Renal pelvis (tissue), 4 donors: ENCODE results near the gene EMCN. TPM values are rescaled to one million over a fixed set of nuclear protein-coding genes. Genes with fewer than 3 reads are reported as not detected.
"Not testable (repeated sequence)": the region's sequence is repeated elsewhere in the genome, so short reads cannot be mapped to it uniquely, and the experiment has no call there.

Source experiments
- DNase-seq: peaks from one replicate; pipeline ENCODE4 v3.0.0-alpha.2; 2013
- polyA plus RNA-seq, 3 donors: library from polyadenylated mRNA; unstranded; fragments of 120-200 nt; gene quantifications; one replicate each; pipeline ENCODE4 v1.2.1, GENCODE V29; 2013; ENCODE audit not compliant: insufficient read length in 3 of 3

The EMCN gene
- polyA plus RNA-seq, 3 donors, result 106 to 123 (median 111) TPM

- DNase-seq, result no peak
Observed at GRCh38 chr4:100414016-100414790, 103.6 kb downstream of the EMCN start.

DNA sequence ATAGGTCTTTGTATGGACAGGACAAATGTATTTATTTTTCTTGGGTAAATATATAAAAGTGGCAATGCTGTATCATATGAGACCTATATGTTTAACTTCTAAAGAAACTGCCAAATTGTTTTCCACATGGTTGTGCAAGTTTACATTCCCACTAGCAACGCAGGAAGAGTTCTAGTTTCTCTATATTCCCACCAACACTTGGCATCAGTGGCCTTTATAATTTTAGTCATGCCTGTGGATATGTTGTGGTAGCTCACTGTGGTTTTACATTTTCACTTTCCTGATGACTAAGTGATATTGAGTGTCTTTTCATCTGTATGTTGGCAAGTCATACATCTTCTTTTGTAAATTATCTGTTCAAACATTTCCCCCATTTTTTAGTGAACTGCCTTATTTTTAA, 126.0 kb downstream of the EMCN start:
- DNase-seq, result no peak

DNA sequence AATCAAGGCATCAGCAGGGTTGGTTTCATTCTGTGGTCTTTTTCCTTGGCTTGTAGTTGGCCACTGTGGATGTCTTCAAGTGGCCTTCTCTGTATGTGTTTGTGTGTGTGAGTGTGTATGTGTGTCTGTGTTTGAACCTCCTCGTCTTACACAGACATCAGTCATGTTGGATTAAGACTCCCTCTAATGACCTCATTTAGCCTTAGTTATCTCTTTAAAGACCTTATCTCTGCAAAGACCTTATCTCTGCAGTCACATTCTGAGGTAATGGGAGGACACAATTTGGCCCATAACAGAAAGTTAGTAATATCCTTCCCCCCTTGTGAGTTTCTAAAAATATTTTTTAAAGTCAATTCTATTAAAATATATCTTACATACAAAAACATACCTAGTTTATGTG, 126.7 kb downstream of the EMCN start:
- DNase-seq, result no peak

- DNase-seq, result no peak
Observed at GRCh38 chr4:100386270-100386669, 131.6 kb downstream of the EMCN start.

GRCh38 chr4:100380401-100380800, 137.4 kb downstream of the EMCN start:
- not testable (repeated sequence) for DNase-seq

- no peak for DNase-seq
Observed at GRCh38 chr4:100379583-100380105, 138.2 kb downstream of the EMCN start.

DNA sequence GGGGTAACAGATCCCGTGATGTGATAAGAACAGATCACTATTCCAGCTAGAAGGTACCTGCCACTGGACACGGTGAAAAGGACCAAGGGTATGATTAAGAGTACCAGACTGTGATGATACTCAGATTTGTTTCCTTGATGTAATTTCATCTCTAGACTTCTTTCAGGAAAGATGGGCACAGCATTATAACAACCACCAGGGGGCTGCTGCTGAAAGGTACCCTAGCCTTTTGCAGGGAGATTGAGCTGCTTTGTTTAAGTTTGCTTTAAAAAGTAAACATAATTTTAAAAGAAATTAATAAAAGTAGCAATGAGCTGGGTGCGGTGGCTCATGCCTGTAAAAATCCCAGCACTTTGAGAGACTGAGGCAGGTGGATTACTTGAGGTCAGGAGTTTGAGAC, 145.4 kb downstream of the EMCN start:
- no peak for DNase-seq

- no peak for DNase-seq
Observed at GRCh38 chr4:100369871-100370270, 148.0 kb downstream of the EMCN start.

GRCh38 chr4:100367451-100367850, 150.4 kb downstream of the EMCN start:
- peak; percentile 2 for DNase-seq

GRCh38 chr4:100366213-100366612, 151.6 kb downstream of the EMCN start:
- DNase-seq, result no peak

DNA sequence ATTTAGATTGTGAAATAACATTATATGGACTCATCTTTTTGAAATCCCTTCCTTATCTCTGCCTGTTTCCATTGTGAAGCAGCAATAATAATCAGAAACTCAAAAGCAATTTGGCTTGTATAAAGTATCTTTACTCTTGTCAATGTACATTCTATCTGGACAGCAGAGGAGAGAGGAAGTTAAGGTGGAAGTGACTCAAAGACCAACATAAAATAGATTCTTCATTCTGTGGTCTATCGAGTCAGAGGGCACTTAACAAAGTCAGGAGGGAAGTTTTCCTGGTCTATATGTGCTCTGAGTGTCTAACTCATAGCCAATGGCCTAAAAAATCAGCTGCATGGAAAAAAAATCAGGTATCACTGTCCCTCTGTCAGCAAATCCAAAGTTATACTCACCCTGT, 155.5 kb downstream of the EMCN start:
- no peak for DNase-seq

DNA sequence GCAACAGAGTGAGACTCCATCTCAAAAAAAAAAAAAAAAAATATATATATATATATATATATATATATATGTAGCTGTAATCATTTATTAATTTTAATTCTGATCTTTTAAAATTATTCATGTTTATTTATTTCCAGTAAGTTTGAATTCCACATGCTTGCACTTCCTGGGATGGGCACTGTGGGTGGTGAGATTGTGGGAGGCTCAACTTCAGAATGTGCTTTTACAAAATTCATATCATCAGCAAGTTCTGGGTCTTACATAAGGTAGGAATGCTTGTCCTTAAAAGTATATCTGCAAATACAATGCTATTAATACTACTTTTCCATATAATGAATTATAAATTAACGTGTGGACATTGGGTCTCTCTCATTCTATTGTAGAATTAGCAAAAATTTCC, 156.5 kb downstream of the EMCN start:
- no peak for DNase-seq

GRCh38 chr4:100360211-100360610, 157.6 kb downstream of the EMCN start:
- DNase-seq, result no peak

DNA sequence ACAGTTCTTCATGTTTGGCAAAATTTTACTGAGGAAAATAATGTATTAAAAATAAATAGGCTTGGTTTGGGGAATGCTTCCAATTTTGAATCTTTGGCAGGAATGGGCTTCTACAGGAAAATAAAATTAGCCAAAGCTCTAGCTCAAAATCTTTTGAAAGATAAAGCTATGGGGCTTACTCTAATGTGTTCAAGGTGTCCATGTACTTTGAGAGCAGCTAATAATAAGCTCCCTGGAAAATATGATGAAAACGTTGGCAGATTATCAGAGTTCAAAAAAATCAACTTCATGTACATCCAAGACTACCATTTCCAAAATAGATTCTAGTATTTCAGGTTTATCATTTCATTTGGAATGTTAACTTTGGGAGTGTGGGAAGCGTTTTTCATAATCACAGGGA, 158.4 kb downstream of the EMCN start:
- no peak for DNase-seq

- DNase-seq, result no peak
Observed at GRCh38 chr4:100357542-100357941, 160.3 kb downstream of the EMCN start.

- DNase-seq, result no peak
Observed at GRCh38 chr4:100356172-100356571, 161.7 kb downstream of the EMCN start.

DNA sequence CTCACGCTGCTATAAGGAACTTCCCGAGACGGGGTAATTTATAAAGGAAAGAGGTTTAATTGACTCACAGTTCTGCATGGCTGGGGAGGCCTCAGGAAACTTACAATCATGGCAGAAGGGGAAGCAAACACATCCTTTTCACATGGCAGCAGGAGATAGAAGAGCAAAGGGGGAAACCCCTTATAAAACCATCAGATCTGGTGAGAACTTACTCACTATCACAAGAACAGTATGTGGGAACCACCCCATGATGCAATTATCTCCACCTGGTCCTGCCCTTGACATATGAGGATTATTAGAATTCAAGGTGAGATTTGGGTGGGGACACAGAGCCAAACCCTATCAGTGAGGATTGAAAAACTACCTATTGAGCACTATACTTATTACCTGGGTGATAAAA, 165.5 kb downstream of the EMCN start:
- DNase-seq, result not testable (repeated sequence)

DNA sequence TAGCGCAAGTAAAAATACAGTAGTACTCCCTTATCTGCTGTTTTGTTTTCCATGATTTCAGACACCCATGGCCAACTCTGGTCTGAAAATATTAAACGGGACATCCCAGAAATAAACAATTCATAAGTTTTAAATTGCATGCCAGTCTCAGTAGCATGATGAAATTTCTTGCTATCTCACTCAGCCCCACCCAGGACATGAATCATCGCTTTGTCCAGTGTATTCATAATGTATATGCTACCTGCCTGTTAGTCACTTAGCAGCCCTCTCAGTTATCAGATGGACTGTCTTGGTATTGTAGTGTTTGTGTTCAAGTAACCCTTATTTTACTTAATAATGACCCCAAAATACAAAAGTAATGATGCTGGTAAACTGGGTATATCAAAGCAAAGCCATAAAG, 169.3 kb downstream of the EMCN start:
- DNase-seq, result no peak

DNA sequence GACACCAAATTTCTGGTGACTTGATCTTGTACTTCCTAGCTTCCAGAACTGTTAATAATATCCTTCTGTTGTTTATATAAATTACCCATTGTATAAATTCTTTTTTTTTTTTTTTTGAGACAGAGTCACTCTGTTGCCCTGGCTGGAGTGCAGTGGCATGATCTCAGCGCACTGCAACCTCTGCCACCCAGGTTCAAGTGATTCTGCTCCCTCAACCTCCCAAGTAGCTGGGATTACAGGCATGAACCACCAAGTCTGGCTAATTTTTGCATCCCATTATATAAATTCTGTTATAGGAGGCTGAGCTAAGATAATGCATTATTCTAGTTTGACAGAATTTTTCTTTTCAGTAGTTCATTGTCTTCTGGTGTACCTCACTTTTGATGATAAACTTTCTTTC, 170.6 kb downstream of the EMCN start:
- no peak for DNase-seq

DNA sequence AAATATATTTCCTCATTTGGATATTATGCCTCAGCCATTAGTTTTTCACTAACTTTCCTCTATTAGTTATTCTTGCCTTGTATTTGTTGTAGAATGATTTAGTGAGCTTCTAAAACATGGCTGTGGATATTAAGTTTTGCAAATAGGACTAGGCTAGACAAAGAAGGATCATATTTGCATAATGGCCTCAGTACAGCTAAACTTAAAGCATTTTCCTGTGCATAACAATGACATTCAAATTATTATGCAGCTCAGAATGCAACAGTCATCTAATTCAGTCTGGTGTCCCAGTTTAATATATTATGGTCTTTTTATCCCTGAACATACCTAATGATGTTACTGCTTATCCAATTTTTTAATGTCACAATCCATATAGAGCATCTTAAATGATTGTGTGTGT, 172.2 kb downstream of the EMCN start:
- no peak for DNase-seq
